Small intestine (tissue), 7 donors: ENCODE measurements around the gene TRIM7. TPM values are rescaled to one million over a fixed set of nuclear protein-coding genes. Genes with fewer than 3 reads are reported as not detected.
"Not testable (repeated sequence)": the region's sequence is repeated elsewhere in the genome, so short reads cannot be mapped to it uniquely, and the experiment has no call there.

Source experiments
- DNase-seq, 2 donors: peaks; one replicate each; pipeline versions ENCODE4 v3.0.0 to v3.0.0-alpha.2; 2013
- FAIRE-seq: peaks from 2 replicates; lab custom pipeline; 2012; peaks lifted over from hg19 to GRCh38; lab: Jason Lieb, UNC
- H3K27ac ChIP-seq, 3 donors: one replicate each; pipeline ENCODE4 v1.5.1; 2013; ENCODE audit warnings: low read length in 2 of 3, mild to moderate bottlenecking in 2 of 3, control low read depth in 1 of 3, inconsistent platforms in 1 of 3, low read depth in 1 of 3, moderate library complexity in 1 of 3
- H3K27me3 ChIP-seq, 3 donors: one replicate each; pipeline ENCODE4 v1.6.1; 2013; ENCODE audit warnings: low read length in 3 of 3, inconsistent platforms in 1 of 3; ENCODE audit not compliant: control insufficient read depth in 3 of 3, insufficient read depth in 3 of 3
- H3K36me3 ChIP-seq, 3 donors: one replicate each; pipeline ENCODE4 v1.6.1; 2013; ENCODE audit warnings: low read length in 3 of 3, inconsistent platforms in 1 of 3, low read depth in 1 of 3, mild to moderate bottlenecking in 1 of 3, moderate library complexity in 1 of 3; ENCODE audit not compliant: control insufficient read depth in 3 of 3, insufficient read depth in 2 of 3
- H3K4me1 ChIP-seq, 3 donors: one replicate each; pipeline ENCODE4 v1.6.1; 2013; ENCODE audit warnings: low read length in 2 of 3, inconsistent platforms in 1 of 3, low read depth in 1 of 3, mild to moderate bottlenecking in 1 of 3, moderate library complexity in 1 of 3; ENCODE audit not compliant: control insufficient read depth in 3 of 3, insufficient read depth in 2 of 3
- H3K4me3 ChIP-seq, 3 donors: one replicate each; pipeline ENCODE4 v1.5.1; 2013; ENCODE audit warnings: low read length in 3 of 3, control low read depth in 1 of 3, inconsistent platforms in 1 of 3, low read depth in 1 of 3, mild to moderate bottlenecking in 1 of 3, moderate library complexity in 1 of 3
- H3K9me3 ChIP-seq, 2 donors: one replicate each; pipeline ENCODE4 v1.6.1; 2013; ENCODE audit warnings: low read depth in 1 of 2, low read length in 1 of 2; ENCODE audit not compliant: control insufficient read depth in 2 of 2, insufficient read depth in 1 of 2
- WGBS, 3 donors: extraction: QIAGEN DNeasy Blood & Tissue Kit; methylation state at CpG; one replicate each; pipeline ENCODE4 v1.1.7; 2013; 5-methylcytosine and 5-hydroxymethylcytosine counted together
- polyA plus RNA-seq, 4 donors: library from polyadenylated mRNA; stranded (reverse) in 3 of 4; unstranded in 1 of 4; fragments of 200-250 nt in 3 of 4; fragments of 120-200 nt in 1 of 4; gene quantifications; one replicate each; pipeline versions ENCODE4 v1.2.1 to v1.2.3, GENCODE V29; 2013
- donor health status: healthy with polysubstance abuse.
- donor health status: control.
- donor health status: control.
- donor health status: Bipolar disorder and iron deficiency.
- donor health status: healthy.

Gene TRIM7
- polyA plus RNA-seq, 4 donors, result 0.22 to 2.1 (median 0.89) TPM; not detected in 1

DNA sequence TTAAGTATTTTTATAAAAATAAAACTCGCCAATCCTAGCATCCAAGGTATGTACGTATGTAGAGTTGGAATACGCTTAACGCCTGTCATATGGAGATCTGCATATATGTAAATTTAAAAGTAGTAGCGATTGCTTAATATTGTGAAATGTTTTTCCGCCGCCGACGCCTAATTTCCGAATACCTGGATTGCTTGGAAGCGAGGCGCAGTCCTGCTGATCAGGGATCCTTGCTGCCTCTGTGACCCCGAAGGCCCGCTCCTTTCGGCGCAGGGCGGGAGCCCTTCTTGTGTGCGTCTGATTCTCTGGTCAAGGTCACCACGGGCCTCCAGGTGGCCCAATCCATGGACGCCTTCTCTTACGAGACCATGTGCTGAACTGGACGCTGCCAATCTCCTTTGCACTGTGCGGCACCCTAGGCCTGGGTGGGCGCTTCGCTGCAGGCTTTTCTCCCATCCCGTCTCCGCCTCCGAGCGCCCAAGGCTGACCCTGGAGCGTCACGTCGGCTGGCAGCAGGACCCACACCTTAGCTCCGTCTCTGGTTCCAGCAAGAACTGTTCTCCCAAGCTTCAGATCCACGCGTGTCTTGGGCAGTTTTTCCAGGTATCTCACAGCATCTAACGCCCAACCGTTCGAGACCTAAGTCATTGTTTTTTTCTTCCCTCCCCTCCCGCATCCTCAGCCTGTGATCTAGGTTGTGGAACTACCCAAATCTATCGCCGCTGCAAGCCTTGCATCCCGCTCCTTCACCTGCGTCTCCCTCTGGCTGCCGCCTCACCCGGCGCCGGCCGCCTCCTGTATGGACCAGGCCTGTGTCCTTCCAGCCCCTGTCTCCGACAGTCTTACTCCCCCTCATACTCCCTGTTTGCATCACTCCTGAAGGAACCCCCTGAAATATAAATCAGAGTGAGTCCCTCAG lies 14.5 kb upstream of the TRIM7 start:
- DNase-seq (peak in 1 of 2 donors; percentile 13), FAIRE-seq (no peak)
- Histone ChIP-seq H3K9me3 (no peaks in the 10 kb centered on the region), H3K4me3 (no peak overlapping the region), H3K4me1 (peaks cover 0 to 32% (median 3%) of the 10 kb centered on the region in 3 donors), H3K27me3 (peaks cover 0 to 38% (median 0%) of the 10 kb centered on the region in 3 donors), H3K36me3 (no peaks in the 10 kb centered on the region), H3K27ac (no peak overlapping the region)
- 67 to 72% (median 67%) methylated on average over 49 of the region's 49 CpGs for WGBS, 3 donors

DNA sequence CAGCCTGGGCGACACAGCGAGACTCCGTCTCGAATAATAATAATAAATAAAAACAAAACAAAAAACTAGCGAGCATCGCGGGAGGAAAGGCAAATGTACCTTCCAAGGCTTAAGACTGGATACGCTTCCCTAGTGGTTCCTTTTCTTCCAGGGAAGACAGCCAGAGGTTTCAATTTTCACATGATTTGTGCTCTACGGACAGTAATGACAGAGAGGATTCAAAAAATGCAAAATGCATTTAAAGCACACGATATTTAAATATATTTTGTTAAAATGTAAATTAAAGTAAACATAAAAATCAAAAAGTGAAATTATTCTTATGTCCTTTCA lies 13.8 kb upstream of the TRIM7 start:
- DNase-seq (peak in 1 of 2 donors; percentile 9), FAIRE-seq (no peak)
- H3K4me3 ChIP-seq, result peak overlapping the region in 1 of 3 donors; percentile 52
- no peak overlapping the region for H3K27ac ChIP-seq
- no peaks in the 10 kb centered on the region for H3K36me3 ChIP-seq
- peaks cover 0 to 27% (median 3%) of the 10 kb centered on the region in 3 donors for H3K4me1 ChIP-seq
- H3K9me3 ChIP-seq, result no peaks in the 10 kb centered on the region
- H3K27me3 ChIP-seq, result peaks cover 0 to 45% (median 0%) of the 10 kb centered on the region in 3 donors
- WGBS, 3 donors, result 26 to 31% (median 28%) methylated on average over 10 of the region's 10 CpGs

DNA sequence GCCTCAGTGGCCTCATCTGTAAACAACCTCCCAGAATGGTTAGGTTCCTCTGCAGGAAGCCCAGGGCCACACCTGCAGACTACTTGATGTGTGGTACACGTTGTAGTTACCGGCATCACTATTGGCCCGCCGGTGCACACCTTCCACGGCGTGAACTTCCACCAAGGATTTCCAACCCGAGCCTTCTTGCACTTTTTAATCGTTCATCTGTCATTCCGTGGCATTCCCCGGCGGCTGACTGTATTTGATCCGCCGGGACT lies 12.7 kb upstream of the TRIM7 start:
- H3K36me3 ChIP-seq, result no peaks in the 10 kb centered on the region
- WGBS, 3 donors, result 2 to 7% (median 4%) methylated on average over 13 of the region's 13 CpGs
- H3K27ac ChIP-seq, result peak overlapping the region in 2 of 3 donors; percentile 17 to 74
- peaks cover 0 to 55% (median 0%) of the 10 kb centered on the region in 3 donors for H3K27me3 ChIP-seq
- no peaks in the 10 kb centered on the region for H3K9me3 ChIP-seq
- peak in 1 of 2 donors; percentile 31 for DNase-seq
- H3K4me1 ChIP-seq, result peaks cover 0 to 27% (median 3%) of the 10 kb centered on the region in 3 donors
- peak overlapping the region in 2 of 3 donors; percentile 50 to 52 for H3K4me3 ChIP-seq
- no peak for FAIRE-seq

DNA sequence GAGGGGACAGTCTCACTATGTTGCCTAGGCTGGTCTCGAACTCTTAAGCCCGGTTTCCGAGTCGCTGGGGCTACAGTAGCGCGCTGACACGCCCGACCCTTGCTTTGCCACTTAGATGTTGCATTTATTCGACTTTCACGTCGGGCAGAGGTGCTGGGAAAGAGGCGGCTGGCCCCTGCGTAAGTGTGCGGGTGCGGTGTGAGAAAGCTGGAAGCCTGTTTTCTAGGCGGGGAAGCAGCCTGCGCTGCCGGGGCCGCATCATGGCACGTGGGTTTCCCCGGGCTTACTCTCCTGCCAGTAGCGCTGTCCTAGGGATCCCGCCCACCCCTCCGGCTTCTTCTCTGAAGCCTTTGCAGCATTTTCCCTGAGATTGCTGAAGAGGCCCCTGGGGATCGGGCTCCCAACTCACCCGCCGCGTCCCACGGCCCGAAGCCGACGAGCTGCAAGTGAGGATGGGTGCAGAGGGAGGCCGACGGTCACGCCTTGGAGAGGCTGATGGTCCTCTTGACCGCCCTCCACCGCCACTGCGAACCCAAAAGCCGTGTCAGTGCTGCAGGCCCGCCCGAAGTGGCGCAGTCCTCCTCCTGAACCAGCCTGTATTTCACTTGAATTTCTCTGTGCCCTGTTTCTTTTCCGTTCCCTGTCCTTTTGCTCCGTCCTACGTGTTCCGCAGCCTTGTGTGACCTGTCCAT lies 12.3 kb upstream of the TRIM7 start:
- 0 to 2% (median 1%) methylated on average over 44 to 46 of the region's 46 CpGs for WGBS, 3 donors
- Histone ChIP-seq H3K4me1 (peaks cover 0 to 24% (median 3%) of the 10 kb centered on the region in 3 donors), H3K36me3 (no peaks in the 10 kb centered on the region), H3K4me3 (peak overlapping the region in 2 of 3 donors; percentile 50 to 52), H3K27ac (peak overlapping the region in 1 of 3 donors; percentile 74), H3K27me3 (peaks cover 0 to 58% (median 0%) of the 10 kb centered on the region in 3 donors), H3K9me3 (no peaks in the 10 kb centered on the region)
- DNase-seq (peak; percentile 28 to 64), FAIRE-seq (no peak)

DNA sequence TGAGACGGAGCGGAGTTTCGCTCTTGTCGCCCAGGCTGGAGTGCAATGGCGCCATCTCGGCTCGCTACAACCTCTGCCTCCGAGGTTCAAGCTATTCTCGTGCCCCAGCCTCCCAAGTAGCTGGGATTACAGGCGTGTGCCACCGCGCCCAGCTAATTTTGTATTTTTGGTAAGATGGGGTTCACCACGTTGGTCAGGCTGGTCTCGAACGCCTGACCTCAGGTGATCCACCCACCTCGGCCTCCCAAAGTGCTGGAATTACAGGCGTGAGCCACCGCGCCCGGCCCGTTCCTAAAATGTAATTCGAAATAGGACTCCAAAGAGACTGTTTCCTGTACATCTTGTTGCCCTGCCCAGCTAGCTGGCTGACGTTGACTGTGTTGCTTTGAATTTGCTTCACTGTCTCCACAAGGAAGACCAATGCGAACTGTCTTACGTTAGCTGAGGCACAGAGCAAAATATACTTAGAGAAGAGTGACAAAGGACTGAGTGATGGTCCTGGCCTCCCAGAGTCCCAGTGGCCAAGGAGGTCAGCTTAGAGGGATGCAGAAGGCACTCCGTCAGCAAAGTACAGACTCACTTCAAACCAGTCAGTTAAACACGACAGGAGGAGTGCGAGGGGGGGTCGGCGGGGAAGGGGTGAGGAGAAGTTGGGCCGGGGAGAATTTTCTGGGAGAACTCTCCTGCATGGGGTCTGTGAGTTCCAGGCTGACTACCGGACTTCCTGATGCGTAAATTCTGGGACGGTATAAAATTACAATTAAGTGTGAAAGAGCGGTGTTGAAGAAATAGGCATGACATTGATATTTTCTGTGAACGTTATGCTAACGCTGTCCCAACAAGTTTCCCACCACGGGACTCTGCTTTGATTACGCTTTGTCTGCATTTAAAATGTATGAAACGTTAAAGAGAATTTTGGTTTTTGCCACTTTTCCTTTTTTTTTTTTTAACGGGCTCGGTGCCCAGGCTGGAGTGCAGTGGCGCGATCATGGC lies 11.3 kb upstream of the TRIM7 start:
- H3K4me1 ChIP-seq, result peaks cover 0 to 22% (median 3%) of the 10 kb centered on the region in 3 donors
- H3K4me3 ChIP-seq, result peak overlapping the region in 2 of 3 donors; percentile 50 to 52
- H3K27me3 ChIP-seq, result peaks cover 0 to 59% (median 0%) of the 10 kb centered on the region in 3 donors
- no peak for DNase-seq
- FAIRE-seq, result no peak
- no peaks in the 10 kb centered on the region for H3K9me3 ChIP-seq
- H3K36me3 ChIP-seq, result no peaks in the 10 kb centered on the region
- H3K27ac ChIP-seq, result peak overlapping the region in 1 of 3 donors; percentile 74
- WGBS, 3 donors, result 17 to 35% (median 32%) methylated on average over 44 of the region's 44 CpGs

DNA sequence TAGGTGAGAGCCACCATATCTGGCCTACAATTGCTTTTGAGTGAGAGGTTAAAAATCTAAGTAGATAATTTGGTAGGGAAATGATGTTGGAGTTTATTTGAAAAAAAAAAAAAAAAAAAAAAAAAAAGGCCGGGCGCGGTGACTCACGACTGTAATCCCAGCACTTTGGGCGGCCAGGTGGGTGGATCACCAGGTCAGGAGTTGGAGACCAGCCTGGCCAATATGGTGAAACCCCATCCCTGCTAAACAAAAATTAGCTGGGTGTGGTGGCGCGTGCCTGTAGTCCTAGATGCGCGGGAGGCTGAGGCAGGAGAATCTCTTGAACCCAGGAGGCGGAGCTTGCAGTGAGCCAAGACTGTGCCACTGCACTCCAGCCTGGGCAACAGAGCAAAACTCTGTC lies 9.3 kb upstream of the TRIM7 start:
- not testable (repeated sequence) for H3K27ac ChIP-seq, DNase-seq, H3K9me3 ChIP-seq, H3K36me3 ChIP-seq, H3K4me3 ChIP-seq, FAIRE-seq
- 71 to 79% (median 72%) methylated on average over 8 to 10 of the region's 10 CpGs for WGBS, 3 donors
- Histone ChIP-seq H3K27me3 (peaks cover 0 to 46% (median 0%) of the 10 kb centered on the region in 3 donors), H3K4me1 (peaks cover 0 to 15% (median 3%) of the 10 kb centered on the region in 3 donors)

DNA sequence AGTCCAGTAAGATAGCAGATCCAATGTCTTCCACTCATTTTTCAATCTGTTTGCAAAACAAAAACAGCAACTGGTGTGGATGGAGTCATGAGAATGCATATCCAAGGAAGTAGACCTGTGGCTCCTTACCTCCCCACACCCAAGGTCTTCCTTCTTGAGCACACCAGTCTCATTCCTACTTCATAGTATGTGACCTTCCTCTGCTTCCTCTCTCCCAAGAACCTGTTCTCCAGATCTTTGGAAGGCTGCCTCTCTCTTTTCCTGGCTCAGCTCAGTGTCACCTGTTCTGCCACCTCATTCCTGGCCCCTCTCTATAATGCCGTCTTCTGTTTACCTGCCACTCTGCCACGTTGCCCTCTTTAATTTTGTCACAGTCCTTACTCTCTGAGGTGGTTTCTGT lies 7.9 kb upstream of the TRIM7 start:
- no peak overlapping the region for H3K27ac ChIP-seq
- no peak overlapping the region for H3K4me3 ChIP-seq
- WGBS, 3 donors, result 48 to 63% (median 54%) methylated on average over 2 of the region's 2 CpGs
- peaks cover 0 to 14% (median 3%) of the 10 kb centered on the region in 3 donors for H3K4me1 ChIP-seq
- no peaks in the 10 kb centered on the region for H3K36me3 ChIP-seq
- DNase-seq (no peak), FAIRE-seq (no peak)
- no peaks in the 10 kb centered on the region for H3K9me3 ChIP-seq
- peaks cover 0 to 45% (median 0%) of the 10 kb centered on the region in 3 donors for H3K27me3 ChIP-seq
